Activated CD4-positive, alpha-beta T cell treated with anti-CD3 and anti-CD28 coated beads for 4 hours (primary cell): ENCODE results near the gene ZBTB44.
A peak's percentile ranks its signal among the peaks of the same experiment; 100 is the strongest.

Source experiments
- DNase-seq, 2 donors: peaks; one replicate each; pipeline ENCODE4 v3.0.0-alpha.2; 2020

Gene ZBTB44

GRCh38 chr11:130213143-130213978 lies 101.4 kb downstream of the ZBTB44 start:
- DNase-seq: peak; percentile 58 to 73

- DNase-seq: no peak
These were observed 102.2 kb downstream of the ZBTB44 start for GRCh38 chr11:130212431-130212961.

- DNase-seq: no peak
These were observed 102.8 kb downstream of the ZBTB44 start for GRCh38 chr11:130211781-130212401.

- DNase-seq: no peak
These were observed 103.6 kb downstream of the ZBTB44 start for GRCh38 chr11:130211144-130211543.

- DNase-seq: no peak
These were observed 104.5 kb downstream of the ZBTB44 start for GRCh38 chr11:130209954-130210854.

GRCh38 chr11:130209128-130209932 lies 105.4 kb downstream of the ZBTB44 start:
- DNase-seq: no peak

- DNase-seq: no peak
These were observed 106.2 kb downstream of the ZBTB44 start for GRCh38 chr11:130208241-130209127.

GRCh38 chr11:130206141-130206540 lies 108.6 kb downstream of the ZBTB44 start:
- DNase-seq: no peak

- no peak for DNase-seq
These were observed 110.0 kb downstream of the ZBTB44 start for GRCh38 chr11:130204703-130205095.

- no peak for DNase-seq
These were observed 110.7 kb downstream of the ZBTB44 start for GRCh38 chr11:130203766-130204702.

- no peak for DNase-seq
These were observed 111.7 kb downstream of the ZBTB44 start for GRCh38 chr11:130202818-130203689.

- DNase-seq: no peak
These were observed 112.5 kb downstream of the ZBTB44 start for GRCh38 chr11:130202009-130202817.

- DNase-seq: no peak
These were observed 113.7 kb downstream of the ZBTB44 start for GRCh38 chr11:130201026-130201425.

- DNase-seq: no peak
These were observed 114.9 kb downstream of the ZBTB44 start for GRCh38 chr11:130199792-130200191.

- no peak for DNase-seq
These were observed 115.8 kb downstream of the ZBTB44 start for GRCh38 chr11:130198964-130199363.

GRCh38 chr11:130198292-130198691 lies 116.4 kb downstream of the ZBTB44 start:
- DNase-seq: no peak

- no peak for DNase-seq
These were observed 117.2 kb downstream of the ZBTB44 start for GRCh38 chr11:130197386-130198035.
